ENCODE results near the gene RETREG1. TPM values are rescaled to one million over a fixed set of nuclear protein-coding genes. Genes with fewer than 3 reads are reported as not detected.

RETREG1 gene
- total and polyA plus RNA-seq, 2 of the 13 experiments (the other 11 are each of a cell fraction or from before 2014, with no cell fraction given), result 0.07 TPM; not detected in 1

DNA sequence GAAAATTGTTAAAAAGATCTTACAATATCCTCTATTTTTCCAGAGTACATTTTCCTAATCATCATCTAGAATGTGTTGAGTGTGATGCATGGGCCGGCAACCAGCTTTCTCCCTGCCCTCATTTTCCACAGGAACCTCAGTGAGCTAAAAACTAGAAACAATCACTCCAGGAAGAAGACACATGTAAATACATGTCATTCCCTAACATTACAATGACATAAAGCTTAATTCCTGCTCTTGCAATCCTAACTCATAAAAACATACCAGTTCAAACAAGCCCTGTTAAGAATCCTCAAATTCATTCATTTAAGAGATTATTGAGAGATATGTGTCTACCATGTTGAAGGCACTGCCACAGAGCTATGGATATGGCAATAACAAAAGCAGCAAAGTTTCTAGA lies 132.7 kb downstream of the RETREG1 start:
- in situ Hi-C loops (cut with HindIII; ENCODE audit: extremely low pct_ligation_motif_present, low pct_unique_long_range_greater_than_20kb) (loop anchor here (10.0 kb wide), 1 partner anchor 181 kb away; no protein-coding TSS in a partner anchor), intact Hi-C loops (cut with micrococcal nuclease; ENCODE audit: unreplicated experiment) (no loop called here)
- no peak overlapping the region for H3K4me2 ChIP-seq (ENCODE audit: low read depth, low read length)
- no peaks in the 10 kb centered on the region for H3K79me2 ChIP-seq (ENCODE audit: insufficient read depth, low read length)
- no peaks in the 10 kb centered on the region for H3K9me3 ChIP-seq (ENCODE audit: low read length)
- FAIRE-seq (no peak), DNase-seq (ENCODE audit: low spot score) (no peak), ATAC-seq (no peak)
- POLR2A ChIA-PET, result no interaction called here
- BruUV-seq (replicated peaks), result no TSS peak
- no peaks in the 10 kb centered on the region for H3K27me3 ChIP-seq (ENCODE audit: control insufficient read depth in 1 of 2, insufficient read depth in 2 of 2, low read length in 2 of 2)
- CTCF ChIA-PET (ENCODE audit: low intra/inter-chr PET ratio, low total read pairs), result no interaction called here
- TF ChIP-seq, protein P1, sequence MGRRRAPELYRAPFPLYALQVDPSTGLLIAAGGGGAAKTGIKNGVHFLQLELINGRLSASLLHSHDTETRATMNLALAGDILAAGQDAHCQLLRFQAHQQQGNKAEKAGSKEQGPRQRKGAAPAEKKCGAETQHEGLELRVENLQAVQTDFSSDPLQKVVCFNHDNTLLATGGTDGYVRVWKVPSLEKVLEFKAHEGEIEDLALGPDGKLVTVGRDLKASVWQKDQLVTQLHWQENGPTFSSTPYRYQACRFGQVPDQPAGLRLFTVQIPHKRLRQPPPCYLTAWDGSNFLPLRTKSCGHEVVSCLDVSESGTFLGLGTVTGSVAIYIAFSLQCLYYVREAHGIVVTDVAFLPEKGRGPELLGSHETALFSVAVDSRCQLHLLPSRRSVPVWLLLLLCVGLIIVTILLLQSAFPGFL (CRISPR knock-in tag; IDR thresholded peaks at IDR 0.05), result no peak
- TF ChIP-seq MEIS1 (CRISPR knock-in tag; IDR thresholded peaks at IDR 0.05; ENCODE audit: borderline replicate concordance), result no peak
- TF ChIP-seq STAG1 (CRISPR knock-in tag; IDR thresholded peaks at IDR 0.05), result no peak
- TF ChIP-seq SIN3A (IDR thresholded peaks at IDR 0.05; ENCODE audit: borderline replicate concordance, low read depth, low read length), result no peak
- TF ChIP-seq, protein P2, sequence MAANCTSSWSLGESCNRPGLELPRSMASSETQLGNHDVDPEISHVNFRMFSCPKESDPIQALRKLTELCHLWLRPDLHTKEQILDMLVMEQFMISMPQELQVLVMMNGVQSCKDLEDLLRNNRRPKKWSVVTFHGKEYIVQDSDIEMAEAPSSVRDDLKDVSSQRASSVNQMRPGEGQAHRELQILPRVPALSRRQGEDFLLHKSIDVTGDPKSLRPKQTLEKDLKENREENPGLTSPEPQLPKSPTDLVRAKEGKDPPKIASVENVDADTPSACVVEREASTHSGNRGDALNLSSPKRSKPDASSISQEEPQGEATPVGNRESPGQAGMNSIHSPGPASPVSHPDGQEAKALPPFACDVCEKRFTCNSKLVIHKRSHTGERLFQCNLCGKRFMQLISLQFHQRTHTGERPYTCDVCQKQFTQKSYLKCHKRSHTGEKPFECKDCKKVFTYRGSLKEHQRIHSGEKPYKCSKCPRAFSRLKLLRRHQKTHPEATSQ (CRISPR knock-in tag; IDR thresholded peaks at IDR 0.05; ENCODE audit: borderline replicate concordance), result no peak
- TF ChIP-seq PAWR (CRISPR knock-in tag; IDR thresholded peaks at IDR 0.05; ENCODE audit: borderline replicate concordance), result no peak
- no peak for TF ChIP-seq DNMT1 (CRISPR knock-in tag; IDR thresholded peaks at IDR 0.05)
- TF ChIP-seq IRX3 (CRISPR knock-in tag; IDR thresholded peaks at IDR 0.05; ENCODE audit: borderline replicate concordance, low read depth), result no peak
- no peak for TF ChIP-seq NFYC (CRISPR knock-in tag; IDR thresholded peaks at IDR 0.05)
- TF ChIP-seq ZBTB38 (CRISPR knock-in tag; IDR thresholded peaks at IDR 0.05), result no peak
- no peak overlapping the region for H2AFZ ChIP-seq (ENCODE audit: low read length)
- no peaks in the 10 kb centered on the region for H3K4me1 ChIP-seq (ENCODE audit: insufficient read depth, low read length)
- H3K9ac ChIP-seq (ENCODE audit: insufficient read depth, low read depth, low read length), result no peak overlapping the region
- H4K20me1 ChIP-seq (ENCODE audit: insufficient read depth, low read length), result no peaks in the 10 kb centered on the region
- H3K36me3 ChIP-seq (replicated peaks in 1 of 2; ENCODE audit: control insufficient read depth in 1 of 2, insufficient read depth in 2 of 2, low read length in 2 of 2), result no peaks in the 10 kb centered on the region
- no peak overlapping the region for H3K27ac ChIP-seq (ENCODE audit: extremely low read length, insufficient read depth, low read length)
- H3K4me3 ChIP-seq (replicated peaks in 1 of 3; ENCODE audit: insufficient read depth in 1 of 3, low read depth in 2 of 3, low read length in 3 of 3), result no peak overlapping the region
- WGBS (ENCODE audit: low lambda C conversion rate), result 16% methylated on average over 1 of the region's 1 CpG

Measured in HepG2 (cell line).